ELF-1 (cell line): ENCODE measurements around the gene SLC15A1.

Experiments used
- DNase-seq: peaks from one replicate; pipeline ENCODE4 v3.0.0-alpha.2; 2016; ENCODE audit warnings: low read depth, low spot score

SLC15A1 gene

GRCh38 chr13:98751861-98752466 is 508 bp downstream of the SLC15A1 start:
- DNase-seq: no peak

- peak; percentile 81 for DNase-seq
Observed at GRCh38 chr13:98751367-98751782, 1.1 kb downstream of the SLC15A1 start.

GRCh38 chr13:98749501-98749900 is 3.0 kb downstream of the SLC15A1 start:
- DNase-seq: no peak

- no peak for DNase-seq
Observed at GRCh38 chr13:98746968-98747367, 5.5 kb downstream of the SLC15A1 start.

- DNase-seq: no peak
Observed at GRCh38 chr13:98743377-98743776, 9.1 kb downstream of the SLC15A1 start.

GRCh38 chr13:98742961-98743360 is 9.5 kb downstream of the SLC15A1 start:
- no peak for DNase-seq

- no peak for DNase-seq
Observed at GRCh38 chr13:98741741-98742435, 10.6 kb downstream of the SLC15A1 start.

- no peak for DNase-seq
Observed at GRCh38 chr13:98740131-98740530, 12.3 kb downstream of the SLC15A1 start.

- DNase-seq: no peak
Observed at GRCh38 chr13:98738993-98739392, 13.5 kb downstream of the SLC15A1 start.

GRCh38 chr13:98738213-98738612 is 14.3 kb downstream of the SLC15A1 start:
- peak; percentile 60 for DNase-seq

- DNase-seq: no peak
Observed at GRCh38 chr13:98731925-98732324, 20.5 kb downstream of the SLC15A1 start.

GRCh38 chr13:98731038-98731437 is 21.4 kb downstream of the SLC15A1 start:
- no peak for DNase-seq

GRCh38 chr13:98730441-98730840 is 22.0 kb downstream of the SLC15A1 start:
- no peak for DNase-seq

GRCh38 chr13:98729658-98730057 is 22.8 kb downstream of the SLC15A1 start:
- no peak for DNase-seq

- peak; percentile 42 for DNase-seq
Observed at GRCh38 chr13:98722958-98723357, 29.5 kb downstream of the SLC15A1 start.

GRCh38 chr13:98721825-98722510 is 30.5 kb downstream of the SLC15A1 start:
- DNase-seq: no peak

- DNase-seq: peak; percentile 27
Observed at GRCh38 chr13:98719527-98720250, 32.8 kb downstream of the SLC15A1 start.

- no peak for DNase-seq
Observed at GRCh38 chr13:98717891-98718290, 34.6 kb downstream of the SLC15A1 start.

- no peak for DNase-seq
Observed at GRCh38 chr13:98717256-98717655, 35.2 kb downstream of the SLC15A1 start.

GRCh38 chr13:98710521-98710920 is 42.0 kb downstream of the SLC15A1 start:
- no peak for DNase-seq

GRCh38 chr13:98707281-98707999 is 45.0 kb downstream of the SLC15A1 start:
- DNase-seq: no peak
